Epithelial cell of esophagus (primary cell): ENCODE data around the gene ADAD2.

Experiments used
- DNase-seq: peaks from one replicate; pipeline ENCODE4 v3.0.0; 2010; ENCODE audit warnings: low read depth
- H3K4me3 ChIP-seq: 2 replicates; pipeline ENCODE4 v1.5.1; 2011; ENCODE audit warnings: mild to moderate bottlenecking, low read length, control low read depth
- TF ChIP-seq, protein P1 (sequence below): IDR thresholded peaks from 2 replicates; pipeline ENCODE4 v1.5.1; 2011; ENCODE audit warnings: low read depth, mild to moderate bottlenecking, low read length, control low read depth, inconsistent platforms; ENCODE audit not compliant: insufficient read depth; ENCODE audit errors: missing control alignments

Gene ADAD2

DNA sequence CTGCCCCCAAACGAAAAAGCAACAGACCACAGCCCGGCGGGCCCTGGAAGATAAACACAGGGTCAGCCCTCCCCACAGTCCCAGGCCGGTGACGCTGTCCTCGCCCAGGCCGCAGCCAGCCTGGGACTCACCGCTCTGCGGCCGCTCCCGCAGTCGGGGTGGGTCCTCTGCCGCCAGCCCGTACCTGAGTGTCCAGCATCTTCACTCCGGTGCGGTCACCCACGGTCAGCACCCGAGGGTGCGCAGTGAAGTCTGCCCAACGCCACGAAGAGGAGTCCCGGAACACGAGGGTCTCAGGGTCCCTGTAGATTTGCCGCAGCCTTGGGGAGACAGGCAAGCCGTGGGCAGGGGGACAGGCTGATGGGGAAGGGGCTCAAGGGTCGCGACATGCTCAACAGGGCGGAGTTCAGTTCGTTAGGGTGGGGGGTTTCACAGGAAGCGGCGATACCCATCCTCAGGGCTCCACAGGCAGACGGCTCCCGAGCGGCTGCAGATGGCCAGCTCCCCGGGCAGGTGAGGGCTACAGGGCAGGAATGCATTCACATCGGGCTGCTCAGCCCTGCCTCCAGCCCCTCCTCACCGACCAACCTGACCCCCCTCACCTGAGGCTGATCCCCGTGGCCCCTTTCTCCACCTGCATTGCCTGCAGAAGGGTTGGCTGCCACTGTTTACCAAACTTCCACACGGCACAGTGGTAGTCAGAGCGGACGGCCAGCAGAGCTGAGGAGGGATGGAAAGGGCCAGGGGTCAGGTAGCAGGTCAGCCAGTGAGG, 9.6 kb upstream of the ADAD2 start:
- TF ChIP-seq, protein P1, sequence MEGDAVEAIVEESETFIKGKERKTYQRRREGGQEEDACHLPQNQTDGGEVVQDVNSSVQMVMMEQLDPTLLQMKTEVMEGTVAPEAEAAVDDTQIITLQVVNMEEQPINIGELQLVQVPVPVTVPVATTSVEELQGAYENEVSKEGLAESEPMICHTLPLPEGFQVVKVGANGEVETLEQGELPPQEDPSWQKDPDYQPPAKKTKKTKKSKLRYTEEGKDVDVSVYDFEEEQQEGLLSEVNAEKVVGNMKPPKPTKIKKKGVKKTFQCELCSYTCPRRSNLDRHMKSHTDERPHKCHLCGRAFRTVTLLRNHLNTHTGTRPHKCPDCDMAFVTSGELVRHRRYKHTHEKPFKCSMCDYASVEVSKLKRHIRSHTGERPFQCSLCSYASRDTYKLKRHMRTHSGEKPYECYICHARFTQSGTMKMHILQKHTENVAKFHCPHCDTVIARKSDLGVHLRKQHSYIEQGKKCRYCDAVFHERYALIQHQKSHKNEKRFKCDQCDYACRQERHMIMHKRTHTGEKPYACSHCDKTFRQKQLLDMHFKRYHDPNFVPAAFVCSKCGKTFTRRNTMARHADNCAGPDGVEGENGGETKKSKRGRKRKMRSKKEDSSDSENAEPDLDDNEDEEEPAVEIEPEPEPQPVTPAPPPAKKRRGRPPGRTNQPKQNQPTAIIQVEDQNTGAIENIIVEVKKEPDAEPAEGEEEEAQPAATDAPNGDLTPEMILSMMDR = no peak
- DNase-seq = no peak
- H3K4me3 ChIP-seq = no peak overlapping the region

DNA sequence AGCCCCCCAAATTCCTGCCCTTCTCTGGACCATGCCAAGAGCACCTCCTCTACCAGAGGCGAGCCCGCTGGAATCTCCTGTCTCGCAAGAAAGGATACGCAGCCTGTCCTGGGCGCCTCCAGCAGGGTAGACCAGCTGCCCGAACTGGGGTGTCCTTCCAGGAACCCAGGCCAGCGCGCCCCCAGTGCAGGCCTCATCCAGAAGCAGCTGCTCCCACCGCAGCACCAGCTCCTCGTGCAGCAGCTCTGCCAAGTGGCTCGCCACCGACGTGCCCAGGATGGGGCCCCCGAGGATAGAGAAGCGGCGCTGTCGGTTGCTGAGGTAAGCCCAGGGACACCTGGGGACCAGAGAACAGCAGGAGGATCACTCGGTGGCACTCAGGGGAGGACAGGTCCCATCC, 8.9 kb upstream of the ADAD2 start:
- TF ChIP-seq, protein P1 = no peak
- no peak for DNase-seq
- H3K4me3 ChIP-seq = no peak overlapping the region

DNA sequence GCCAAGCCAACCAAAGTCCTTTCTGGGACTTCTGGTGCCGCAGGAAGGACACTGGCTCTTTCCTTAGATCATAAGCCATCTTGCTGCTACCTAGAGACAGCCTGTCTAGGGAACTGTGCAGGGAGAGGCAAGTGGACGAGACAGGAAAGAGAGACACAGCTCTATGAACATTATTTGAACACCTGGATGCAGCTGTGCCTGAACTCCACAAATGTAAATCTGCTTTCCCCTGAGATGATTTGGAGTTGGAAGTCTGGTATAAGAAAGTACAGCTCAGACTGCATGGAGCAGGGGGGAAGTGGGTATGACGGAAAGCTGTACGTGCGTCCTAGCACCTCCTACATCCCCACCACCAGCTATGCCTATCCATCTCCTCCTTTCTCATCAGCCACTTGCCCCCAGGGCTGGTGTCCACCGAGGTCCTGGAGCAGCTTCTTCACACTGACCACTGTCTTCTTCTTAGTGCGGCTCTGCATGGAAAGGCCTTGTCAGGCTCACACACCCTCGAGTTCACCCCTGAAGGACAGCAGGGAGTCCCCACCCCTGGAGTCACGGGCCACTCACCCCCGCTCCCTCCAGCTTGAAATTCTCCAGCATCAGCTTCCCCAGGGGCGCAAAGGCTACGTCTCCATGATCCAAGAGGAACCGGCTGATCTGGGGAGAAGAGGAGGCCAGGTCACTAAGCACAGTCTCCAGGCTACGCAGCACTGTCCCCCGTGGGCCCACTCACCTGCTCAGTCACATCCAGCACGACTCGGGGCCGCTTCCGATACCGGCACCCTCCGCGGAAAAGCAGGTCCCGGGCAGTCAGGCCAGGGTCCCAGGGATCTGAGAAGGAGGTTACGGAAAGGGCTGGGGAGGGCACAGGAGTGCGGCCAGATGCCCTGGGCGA, 8.0 kb upstream of the ADAD2 start:
- DNase-seq = no peak
- TF ChIP-seq, protein P1 = no peak
- H3K4me3 ChIP-seq = no peak overlapping the region

DNA sequence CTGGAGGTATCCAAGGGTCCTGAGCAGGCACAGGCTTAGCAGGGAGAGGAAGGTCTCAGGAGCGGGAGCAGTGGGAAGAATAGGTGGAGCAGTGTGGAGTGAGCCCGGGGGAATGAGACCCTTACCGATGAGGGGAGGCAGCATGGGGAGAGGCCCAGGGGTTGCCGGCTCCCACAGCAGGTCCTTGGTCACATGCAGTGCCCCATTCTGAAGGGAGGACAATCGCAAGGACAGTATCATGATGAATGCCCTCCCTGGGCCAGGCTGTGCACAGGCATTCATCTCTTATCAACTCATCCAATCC, 7.4 kb upstream of the ADAD2 start:
- no peak overlapping the region for H3K4me3 ChIP-seq
- DNase-seq = no peak

DNA sequence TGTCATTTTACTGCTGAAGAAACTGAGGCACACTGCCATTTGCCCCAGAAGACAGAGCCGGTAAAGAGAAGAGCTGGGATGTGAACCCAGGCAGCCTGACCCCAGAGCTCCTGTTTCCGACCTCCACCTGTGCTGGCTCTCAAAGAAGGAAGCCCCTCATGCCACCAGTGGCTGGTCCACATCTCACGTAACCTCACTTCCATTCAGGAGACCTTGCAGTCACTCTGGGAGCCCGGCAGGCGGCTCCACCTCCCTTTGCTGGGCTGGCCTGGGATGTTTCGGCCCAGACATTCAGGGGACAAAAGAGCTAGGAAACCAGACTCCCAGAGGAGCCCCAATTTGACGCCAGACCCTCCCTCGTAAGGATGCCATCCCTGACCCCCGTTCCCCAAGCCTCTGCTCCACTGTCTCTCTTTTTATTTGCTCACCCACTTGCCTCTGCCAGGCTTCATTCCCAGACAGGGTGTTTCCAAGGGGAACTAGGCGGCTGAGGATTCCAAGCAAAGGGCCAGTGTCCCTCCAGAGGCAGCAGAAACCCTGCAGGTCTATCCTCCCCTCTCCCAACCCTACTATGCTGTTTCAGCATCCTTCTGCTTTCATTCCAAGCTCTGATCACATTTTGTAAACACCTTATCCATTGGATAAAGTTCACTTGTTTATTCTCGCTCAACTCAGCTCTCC, 6.9 kb upstream of the ADAD2 start:
- no peak overlapping the region for H3K4me3 ChIP-seq
- DNase-seq = peak; percentile 21
- TF ChIP-seq, protein P1 = peak; percentile 52

More for the DNA sequence above, 7.4 kb upstream of the ADAD2 start:
- TF ChIP-seq, protein P1 = no peak

DNA sequence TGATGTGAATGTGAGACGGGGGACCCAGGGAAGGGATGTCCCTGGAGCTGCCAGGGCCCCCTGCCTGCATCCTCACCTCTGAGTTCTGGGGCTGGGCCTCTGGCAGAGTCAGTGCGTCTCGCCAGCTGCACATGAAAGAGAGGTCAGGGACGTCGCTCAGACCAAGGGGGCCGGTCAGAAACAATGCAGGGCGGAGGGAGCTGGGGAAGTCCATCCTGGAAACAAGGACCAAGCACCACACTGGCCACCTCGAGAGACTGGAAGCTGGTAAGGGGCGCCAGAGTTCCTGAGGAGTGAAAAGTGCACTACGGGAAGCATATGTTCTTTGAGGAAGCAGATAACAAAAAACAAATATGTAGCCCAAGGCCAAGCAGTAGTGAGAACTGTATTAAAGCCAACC, 6.2 kb upstream of the ADAD2 start:
- H3K4me3 ChIP-seq = no peak overlapping the region
- TF ChIP-seq, protein P1 = no peak
- DNase-seq = no peak
